ENCODE data around the gene WNT4.

The WNT4 gene

DNA sequence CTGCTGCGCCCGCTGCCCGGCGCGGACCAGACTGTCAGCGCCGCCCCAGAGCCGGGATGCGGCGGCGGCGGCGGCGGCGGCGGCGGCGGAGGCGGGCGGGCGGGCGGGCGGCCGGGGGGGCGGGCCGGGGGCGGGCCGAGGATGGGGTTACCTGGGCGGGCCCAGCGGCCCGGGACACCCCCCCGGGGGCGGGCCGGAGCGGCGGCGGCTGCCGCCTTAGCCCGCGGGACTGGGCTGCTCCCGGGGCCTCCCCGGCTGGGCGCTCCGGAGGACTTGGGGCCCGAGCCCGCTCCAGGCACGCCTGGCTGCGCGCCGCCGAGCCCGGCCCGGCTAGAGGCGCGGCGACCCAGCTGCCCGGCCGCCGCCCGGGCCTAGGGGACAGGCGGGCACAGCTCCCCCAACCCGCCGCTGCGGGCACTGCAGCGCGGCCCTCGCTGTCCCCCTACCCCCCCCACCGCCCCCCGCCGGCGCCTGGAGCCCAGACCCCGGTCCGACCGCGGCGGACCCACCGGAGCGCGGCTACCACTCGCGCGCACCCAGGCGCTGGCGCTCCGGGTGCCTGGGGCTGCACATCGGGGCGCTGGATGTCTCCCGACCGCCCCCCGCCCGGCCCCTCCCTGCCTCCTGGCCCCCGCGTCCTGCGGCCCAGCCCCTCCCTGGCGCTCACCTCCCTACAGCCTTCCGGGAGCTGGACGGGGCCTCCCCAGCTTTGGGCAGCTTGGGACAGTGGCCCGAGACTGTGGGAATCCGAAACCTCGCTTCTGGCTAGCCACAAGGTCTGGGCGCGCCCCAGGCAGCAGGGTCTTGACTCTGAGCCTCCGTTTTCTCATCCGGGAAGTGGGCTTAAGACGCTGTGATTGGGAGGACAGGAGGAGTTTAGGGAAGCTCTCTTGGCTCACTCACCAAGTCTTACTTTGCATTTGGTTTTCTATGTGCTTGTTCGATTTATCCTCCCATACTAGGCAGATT lies at the start of gene WNT4:
Gene WNT4 (minus strand): TSS at position 33 of the 969 bp plus-strand sequence. CDS start 175 bp downstream, outside the sequence.
- DNase-seq = no peak

DNA sequence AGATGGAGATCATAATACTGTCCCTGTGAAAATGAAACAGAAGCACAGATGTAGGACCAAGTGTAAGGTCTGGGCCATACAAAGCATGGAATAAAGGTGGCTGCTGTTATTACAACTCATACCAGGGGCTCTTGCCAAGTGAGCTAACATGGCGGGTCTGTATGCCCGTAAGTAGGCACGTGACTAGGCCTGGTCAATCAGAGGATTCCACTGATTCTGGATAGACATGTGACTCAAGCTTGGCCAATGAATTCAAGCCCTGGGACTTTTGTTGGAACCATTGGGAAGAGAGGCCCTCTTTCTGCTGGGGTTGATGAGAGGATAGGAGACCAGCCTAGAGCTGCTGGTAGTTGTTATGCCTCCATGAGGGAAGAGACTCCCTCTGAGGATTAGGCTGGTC lies 47.8 kb upstream of the WNT4 start:
- no peak for DNase-seq

DNA sequence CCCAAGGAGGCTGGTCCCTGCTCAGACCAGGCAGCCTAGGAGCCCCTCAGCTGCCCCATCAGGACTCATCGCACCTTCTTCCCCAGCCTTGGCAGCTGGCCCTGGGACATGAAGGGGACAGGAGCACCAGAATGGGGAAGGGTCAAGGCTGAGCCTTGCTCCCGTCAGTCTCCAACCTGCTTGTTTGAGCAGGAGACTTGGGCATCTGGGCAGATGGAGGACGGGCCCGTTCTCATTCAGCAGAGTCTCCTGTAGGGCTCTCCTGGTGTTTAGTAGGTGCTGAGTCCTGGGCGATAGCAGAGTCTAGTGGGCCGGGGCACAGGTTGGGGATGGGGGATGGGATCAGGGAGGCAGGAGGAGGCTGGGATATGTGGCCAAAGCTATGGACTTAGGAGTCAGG lies 47.4 kb upstream of the WNT4 start:
- DNase-seq = no peak

GRCh38 chr1:22189619-22190018 lies 46.7 kb upstream of the WNT4 start:
- no peak for DNase-seq

GRCh38 chr1:22188914-22189313 lies 46.0 kb upstream of the WNT4 start:
- DNase-seq = no peak

DNA sequence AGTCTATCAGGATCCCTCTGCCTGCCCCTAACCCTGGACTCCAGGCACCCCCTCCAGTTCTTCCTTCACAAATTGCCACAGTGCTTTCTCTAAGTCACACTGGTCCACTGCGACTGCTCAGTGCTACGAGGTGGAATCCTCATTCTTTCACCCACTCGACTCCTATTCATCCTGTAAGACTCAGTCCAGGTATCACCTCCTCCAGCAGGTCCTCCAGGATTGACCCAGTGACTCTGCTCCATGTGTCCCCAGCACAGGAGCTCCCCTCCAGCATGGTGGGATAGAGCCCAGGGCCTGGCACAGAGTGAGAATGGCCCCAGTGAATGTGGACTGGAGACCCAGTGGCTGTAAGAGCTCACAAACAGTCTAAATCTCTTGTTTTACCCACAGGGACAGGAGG lies 45.5 kb upstream of the WNT4 start:
- DNase-seq = no peak

DNA sequence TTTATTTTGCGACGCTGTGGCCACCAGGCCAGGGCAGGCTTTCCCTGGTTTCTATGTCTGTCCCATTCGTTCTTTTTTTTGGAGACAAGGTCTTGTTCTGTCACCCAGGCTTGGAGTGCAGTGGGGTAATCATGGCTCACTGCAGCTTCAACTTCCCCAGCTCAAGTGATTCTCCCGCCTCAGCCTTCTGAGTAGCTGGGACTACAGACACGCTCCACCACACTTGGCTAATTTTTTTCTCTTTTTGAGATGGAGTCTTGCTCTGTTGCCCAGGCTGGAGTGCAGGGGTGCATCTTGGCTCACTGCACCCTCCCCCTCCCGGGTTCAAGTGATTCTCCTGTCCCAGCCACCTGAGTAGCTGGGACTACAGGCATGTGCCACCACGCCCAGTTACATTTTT lies 43.4 kb upstream of the WNT4 start:
- no peak for DNase-seq

DNA sequence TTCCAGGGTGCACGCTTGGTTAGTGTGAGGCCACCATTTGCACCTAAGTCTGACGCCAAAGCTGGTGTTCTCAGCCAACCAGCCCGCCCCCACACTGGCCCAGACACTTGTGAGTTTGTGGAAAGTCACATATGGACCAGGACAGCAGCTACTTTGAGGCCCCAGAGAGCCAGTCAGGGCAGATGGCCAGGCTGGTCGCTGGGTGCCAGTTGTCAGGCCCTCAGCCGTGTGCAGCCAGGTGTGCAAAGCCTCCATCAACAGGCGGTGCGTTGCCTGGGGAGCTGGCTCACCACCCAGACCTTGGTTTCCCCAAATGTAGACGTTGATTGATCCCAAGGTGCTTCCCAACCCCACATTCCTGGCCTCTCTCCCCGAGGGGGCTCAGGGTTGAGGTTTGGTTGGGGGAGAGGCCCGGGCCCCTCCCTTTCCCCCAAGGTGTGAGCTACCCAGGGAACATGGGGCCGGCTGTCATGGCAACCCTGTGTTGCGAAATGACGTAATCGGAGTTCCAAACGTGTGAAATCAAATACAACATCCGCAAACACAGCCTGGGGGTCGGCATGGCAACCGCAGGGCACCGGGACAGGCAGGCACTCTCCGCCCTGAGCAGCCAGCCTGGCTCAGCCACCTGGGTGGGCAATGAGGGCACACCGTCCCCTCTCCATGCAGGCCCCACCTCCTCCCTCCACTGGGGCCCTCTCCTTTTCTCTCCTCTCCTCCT lies 42.2 kb upstream of the WNT4 start:
- DNase-seq = no peak

DNA sequence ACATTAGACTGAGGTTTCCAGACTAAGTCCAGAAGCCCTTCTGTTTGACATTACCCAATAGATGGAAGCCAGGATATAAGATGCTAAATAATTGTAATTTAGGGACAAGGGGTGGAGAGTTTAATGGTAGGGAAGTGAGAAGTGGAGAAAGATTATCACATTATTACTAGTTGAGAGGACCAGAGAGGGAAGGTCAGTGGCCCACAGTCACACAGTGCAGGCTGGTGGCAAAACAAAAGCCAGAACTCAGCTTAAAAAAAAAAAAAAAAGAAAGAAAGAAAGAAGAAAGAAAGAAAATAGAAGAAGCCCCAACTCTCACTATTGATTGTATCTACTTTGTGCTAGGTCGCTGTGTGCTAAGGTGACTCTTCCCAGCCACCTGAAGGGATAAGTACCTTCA lies 41.6 kb upstream of the WNT4 start:
- DNase-seq = no peak

- DNase-seq = no peak
These were observed 39.8 kb upstream of the WNT4 start for GRCh38 chr1:22182715-22183114.

GRCh38 chr1:22179197-22179803 lies 36.4 kb upstream of the WNT4 start:
- no peak for DNase-seq

GRCh38 chr1:22177354-22178003 lies 34.6 kb upstream of the WNT4 start:
- DNase-seq = no peak

DNA sequence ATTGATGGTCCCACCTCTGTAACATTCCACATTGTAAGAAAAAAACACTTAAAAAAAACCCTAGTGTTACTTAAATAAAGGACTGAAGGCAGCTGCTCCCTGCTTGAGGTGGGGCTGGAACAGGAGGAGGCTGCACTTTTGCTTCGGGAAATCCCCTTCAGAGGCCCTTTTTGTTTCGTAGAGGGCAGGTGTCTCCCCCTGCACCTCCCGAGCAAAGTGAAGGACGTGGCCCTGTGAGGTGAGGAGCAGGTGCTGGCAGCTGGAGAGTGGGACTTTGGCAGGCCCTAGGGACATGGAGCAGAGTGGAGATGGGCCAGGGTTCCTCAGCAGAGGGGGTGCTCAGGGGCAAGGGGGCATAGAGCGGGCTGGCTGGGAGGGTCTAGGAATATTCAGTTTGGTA lies 33.4 kb upstream of the WNT4 start:
- DNase-seq = no peak

- DNase-seq = no peak
These were observed 31.7 kb upstream of the WNT4 start for GRCh38 chr1:22174446-22175220.

DNA sequence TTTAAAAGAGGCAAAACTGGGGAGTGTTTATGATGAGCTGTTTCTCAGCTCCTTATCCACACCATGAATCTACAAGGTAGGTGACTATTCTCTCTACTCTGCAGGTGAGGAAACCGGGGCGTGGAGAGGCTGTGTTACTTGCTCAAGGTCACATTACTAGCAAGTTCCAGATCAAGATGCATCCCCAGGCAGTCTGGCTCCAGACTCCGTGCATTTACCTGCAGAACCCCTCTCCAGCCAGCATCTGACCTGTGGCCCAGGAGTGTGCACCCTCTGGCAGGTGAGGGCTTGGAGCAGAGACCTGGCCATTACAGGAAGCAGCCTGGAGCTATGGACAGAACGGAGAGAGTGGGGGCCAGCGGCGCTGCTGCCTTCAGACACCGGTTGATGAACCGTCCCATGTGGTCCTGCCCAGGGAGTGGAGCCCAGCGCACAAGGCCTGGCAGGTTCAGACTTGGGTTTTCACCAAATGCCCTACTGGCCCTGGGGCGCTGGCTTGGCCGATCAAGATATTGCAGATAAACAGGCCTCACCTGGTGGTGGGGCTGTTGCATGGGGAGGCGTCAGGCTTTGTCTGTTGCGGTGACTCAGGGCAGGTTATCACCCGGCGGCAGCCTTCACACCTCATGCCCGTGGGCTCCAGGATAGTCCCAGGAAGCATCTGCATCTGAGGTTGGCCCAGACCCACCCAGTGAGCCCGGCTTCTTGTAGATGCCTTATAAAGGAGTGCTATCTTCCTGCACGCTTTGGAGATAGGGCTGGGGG lies 29.2 kb upstream of the WNT4 start:
- DNase-seq = no peak

- DNase-seq = no peak
These were observed 26.9 kb upstream of the WNT4 start for GRCh38 chr1:22169816-22170215.

DNA sequence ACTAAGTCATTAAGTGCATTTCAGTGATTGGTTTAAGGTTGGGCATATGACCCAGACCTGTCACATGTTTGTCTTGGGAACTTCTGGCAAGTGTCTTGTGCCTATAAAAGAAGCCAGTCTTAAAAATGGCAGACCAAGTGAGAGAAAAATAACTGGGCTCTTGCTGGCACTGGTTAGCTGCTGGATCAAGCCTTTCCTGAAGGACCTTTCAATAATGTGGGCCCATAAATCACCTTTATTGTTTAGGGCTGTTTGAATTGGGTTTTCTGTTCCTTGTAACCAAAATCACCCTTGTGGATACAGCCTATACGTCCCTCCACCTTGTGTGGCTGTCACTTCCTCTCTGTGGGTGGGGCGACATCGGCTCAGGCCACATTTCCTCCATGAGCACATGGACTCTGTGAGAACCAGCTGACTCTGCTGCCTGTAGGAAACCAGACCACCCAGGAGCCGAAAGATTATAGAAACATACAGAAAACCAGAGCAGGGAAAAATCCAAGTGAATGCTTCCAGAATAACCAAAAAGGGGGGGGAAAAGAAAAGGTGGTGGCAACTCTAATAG lies 25.6 kb upstream of the WNT4 start:
- no peak for DNase-seq

DNA sequence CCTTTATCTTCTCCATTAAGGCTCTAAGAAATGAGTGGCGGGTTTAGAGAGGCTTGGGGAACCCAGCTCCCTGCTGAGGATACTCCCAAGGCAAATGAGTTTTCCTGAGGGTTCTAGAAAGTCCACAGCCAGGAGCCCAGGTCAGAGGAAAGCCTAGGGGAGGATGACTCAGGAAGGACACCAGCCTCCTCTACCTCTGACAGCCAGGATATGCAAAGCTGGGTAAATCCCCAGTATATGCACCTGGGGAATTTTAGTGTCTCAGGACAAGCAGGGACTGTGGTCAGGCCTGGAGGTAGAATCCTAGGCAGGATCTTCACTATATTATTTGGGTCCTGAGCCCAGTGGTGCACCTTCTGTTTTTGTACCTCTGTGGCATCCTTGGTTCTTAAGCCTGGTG lies 23.5 kb upstream of the WNT4 start:
- no peak for DNase-seq

GRCh38 chr1:22164841-22165808 lies 22.2 kb upstream of the WNT4 start:
- DNase-seq = no peak

GRCh38 chr1:22163564-22163963 lies 20.7 kb upstream of the WNT4 start:
- no peak for DNase-seq
